Keratinocyte (primary cell): ENCODE results near the gene GALNT7. TPM values are rescaled to one million over a fixed set of nuclear protein-coding genes. Genes with fewer than 3 reads are reported as not detected.

Experiments used
- DNase-seq: peaks from one replicate; pipeline ENCODE4 v3.0.0-alpha.2; 2011; ENCODE audit warnings: low read depth, missing footprints, low spot score
- FAIRE-seq: peaks from 2 replicates; lab custom pipeline; 2011; peaks lifted over from hg19 to GRCh38; lab: Jason Lieb, UNC
- H2AFZ ChIP-seq: 2 replicates; pipeline ENCODE4 v1.6.0; 2012; ENCODE audit warnings: low read length, control low read depth, inconsistent platforms; ENCODE audit not compliant: control insufficient read depth
- H3K27ac ChIP-seq: 2 replicates; pipeline ENCODE4 v1.5.1; 2011; ENCODE audit warnings: low read length; ENCODE audit not compliant: control insufficient read depth, insufficient read depth
- H3K27me3 ChIP-seq: 3 replicates; pipeline ENCODE4 v1.6.0; 2011; ENCODE audit warnings: low read length; ENCODE audit not compliant: control insufficient read depth, insufficient read depth; ENCODE audit errors: extremely low read depth
- H3K36me3 ChIP-seq, 2 experiments: 2 replicates in 1 of 2; 3 replicates in 1 of 2; pipeline ENCODE4 v1.5.1; 2011; ENCODE audit warnings: low read length in 2 of 2, mild to moderate bottlenecking in 1 of 2; ENCODE audit not compliant: control insufficient read depth in 2 of 2, insufficient read depth in 2 of 2; ENCODE audit errors: extremely low read depth in 1 of 2
- H3K4me1 ChIP-seq: 3 replicates; pipeline ENCODE4 v1.5.1; 2011; ENCODE audit warnings: low read length; ENCODE audit not compliant: control insufficient read depth, insufficient read depth; ENCODE audit errors: extremely low read depth
- H3K4me2 ChIP-seq: 3 replicates; pipeline ENCODE4 v1.6.0; 2011; ENCODE audit warnings: low read depth, low read length; ENCODE audit not compliant: control insufficient read depth, insufficient read depth; ENCODE audit errors: extremely low read depth
- H3K4me3 ChIP-seq, 3 experiments: fragments of 200-600 bp in 1 of 3; sonication (generic) in 1 of 3; 2 replicates in 2 of 3; 3 replicates in 1 of 3; pipeline ENCODE4 v1.5.1; 2011 to 2016; ENCODE audit warnings: low read length in 3 of 3, mild to moderate bottlenecking in 3 of 3, control low read depth in 2 of 3, inconsistent platforms in 1 of 3, low read depth in 1 of 3, mixed read lengths in 1 of 3, mixed run types in 1 of 3, moderate library complexity in 1 of 3; ENCODE audit not compliant: control insufficient read depth in 2 of 3, insufficient read depth in 2 of 3; ENCODE audit errors: extremely low read depth in 1 of 3
- H3K79me2 ChIP-seq: 2 replicates; pipeline ENCODE4 v1.6.0; 2012; ENCODE audit warnings: low read length; ENCODE audit not compliant: control insufficient read depth, insufficient read depth
- H3K9ac ChIP-seq: 3 replicates; pipeline ENCODE4 v1.6.0; 2011; ENCODE audit warnings: low read length; ENCODE audit not compliant: control insufficient read depth, insufficient read depth; ENCODE audit errors: extremely low read depth
- H3K9me1 ChIP-seq: 3 replicates; pipeline ENCODE4 v1.6.0; 2011; ENCODE audit warnings: low read length; ENCODE audit not compliant: control insufficient read depth, insufficient read depth; ENCODE audit errors: extremely low read depth
- H3K9me3 ChIP-seq: 2 replicates; pipeline ENCODE4 v1.5.1; 2012; ENCODE audit warnings: low read depth, low read length; ENCODE audit not compliant: control insufficient read depth
- H4K20me1 ChIP-seq: 3 replicates; pipeline ENCODE4 v1.6.0; 2011; ENCODE audit warnings: low read length; ENCODE audit not compliant: control insufficient read depth, insufficient read depth; ENCODE audit errors: extremely low read depth
- CTCF ChIP-seq, 3 experiments: IDR thresholded peaks in 1 of 3; conservative IDR thresholded peaks in 1 of 3; optimal IDR thresholded peaks in 1 of 3; 2 replicates in 2 of 3; 3 replicates in 1 of 3; pipeline versions ENCODE3 to v1.5.1; 2011; ENCODE audit warnings: low read length in 3 of 3, mild to moderate bottlenecking in 3 of 3, moderate library complexity in 2 of 3, control low read depth in 1 of 3, inconsistent platforms in 1 of 3; ENCODE audit not compliant: insufficient read depth in 2 of 3; ENCODE audit errors: extremely low read depth in 1 of 3
- EZH2 ChIP-seq: IDR thresholded peaks from one replicate; pipeline ENCODE4 v1.6.1; 2012; ENCODE audit warnings: inconsistent platforms, mild to moderate bottlenecking, low read length, moderate library complexity
- dilution Hi-C: fragments of 300-500 bp; cut with MboI; formaldehyde crosslinking; loops from one replicate; pipeline ENCODE4 v1.7.0; 2020; ENCODE audit warnings: low sequenced_read_pairs; ENCODE audit not compliant: extremely low pct_ligation_motif_present
- polyA plus RNA-seq, 5 experiments: library from polyadenylated mRNA; depleted of rRNA in 3 of 5; stranded (reverse) in 3 of 5; stranded (forward) in 1 of 5; unstranded in 1 of 5; fragments of >200 nt; gene quantifications; 1 replicate in 1 of 5; 2 replicates in 3 of 5; 3 replicates in 1 of 5; pipeline versions ENCODE4 v1.2.1 to v1.2.3, GENCODE V29; 2011 to 2012; ENCODE audit warnings: missing spikeins in 2 of 5, low read depth in 1 of 5, low replicate concordance in 1 of 5

The GALNT7 gene
- polyA plus RNA-seq, 1 donor (not counting 4 experiments of a cell fraction or from before 2014, with no cell fraction given) = 28.8 TPM

- H2AFZ ChIP-seq = no peak overlapping the region
- no peaks in the 10 kb centered on the region for H3K4me1 ChIP-seq
- no peak overlapping the region for H3K27ac ChIP-seq
- H3K4me2 ChIP-seq = no peak overlapping the region
- no peaks in the 10 kb centered on the region for H3K9me1 ChIP-seq
- no peaks in the 10 kb centered on the region for H3K27me3 ChIP-seq
- DNase-seq (no peak), FAIRE-seq (no peak)
- TF ChIP-seq EZH2 = no peak
- no peak for TF ChIP-seq CTCF (optimal IDR thresholded peaks at IDR 0.05 in 1 of 3, IDR thresholded peaks at IDR 0.05 in 1 of 3, conservative IDR thresholded peaks at IDR 0.05 in 1 of 3; ENCODE audit: extremely low read depth in 1 of 3, insufficient read depth in 2 of 3, low read length in 3 of 3)
- H3K4me3 ChIP-seq = no peak overlapping the region
- dilution Hi-C loops = no loop called here
- no peak overlapping the region for H3K9ac ChIP-seq
- no peaks in the 10 kb centered on the region for H4K20me1 ChIP-seq
- peaks cover 4% of the 10 kb centered on the region for H3K9me3 ChIP-seq
- H3K79me2 ChIP-seq = no peaks in the 10 kb centered on the region
- H3K36me3 ChIP-seq = no peaks in the 10 kb centered on the region
Measured at GRCh38 chr4:173282626-173283025, 114.0 kb downstream of the GALNT7 start.

- Histone ChIP-seq H3K9me1 (no peaks in the 10 kb centered on the region), H2AFZ (no peak overlapping the region), H3K36me3 (no peaks in the 10 kb centered on the region), H3K4me3 (no peak overlapping the region), H3K27ac (no peak overlapping the region), H3K27me3 (no peaks in the 10 kb centered on the region), H3K79me2 (no peaks in the 10 kb centered on the region), H4K20me1 (no peaks in the 10 kb centered on the region), H3K4me1 (no peaks in the 10 kb centered on the region), H3K9me3 (peaks cover 5% of the 10 kb centered on the region), H3K4me2 (no peak overlapping the region), H3K9ac (no peak overlapping the region)
- dilution Hi-C loops = no loop called here
- DNase-seq = no peak
- no peak for FAIRE-seq
- TF ChIP-seq EZH2 (no peak), CTCF (optimal IDR thresholded peaks at IDR 0.05 in 1 of 3, IDR thresholded peaks at IDR 0.05 in 1 of 3, conservative IDR thresholded peaks at IDR 0.05 in 1 of 3; ENCODE audit: extremely low read depth in 1 of 3, insufficient read depth in 2 of 3, low read length in 3 of 3) (no peak)
Measured at GRCh38 chr4:173284463-173284862, 115.9 kb downstream of the GALNT7 start.
